HG03039 (cell line): ENCODE measurements around the gene FAM163A.

Experiments
- ATAC-seq: cut with Tn5 transposase; IDR thresholded peaks from one replicate; pipeline ENCODE4 v1.9.1; 2021; ENCODE audit warnings: mild to moderate bottlenecking, moderate library complexity; ENCODE audit not compliant: unreplicated experiment

Gene FAM163A

DNA sequence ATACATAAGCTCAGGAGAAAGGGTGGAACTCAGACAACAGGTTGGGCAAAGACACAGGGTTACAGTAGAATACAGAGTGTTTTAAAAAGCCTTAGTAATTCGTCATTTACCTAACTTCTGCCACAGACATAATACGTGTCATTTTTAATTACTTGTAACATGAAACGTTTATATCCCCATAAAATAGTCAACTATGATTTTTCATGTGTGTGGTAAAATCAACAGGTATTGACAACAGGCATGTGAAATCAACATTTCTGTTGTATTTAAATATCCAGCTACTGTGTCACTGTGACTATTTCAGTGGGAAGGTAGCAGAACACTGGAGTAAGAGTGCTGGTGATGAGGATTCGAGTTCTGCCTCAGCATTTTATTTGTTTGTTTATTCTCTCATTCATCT lies 5.7 kb downstream of the FAM163A start:
- ATAC-seq, result no peak

DNA sequence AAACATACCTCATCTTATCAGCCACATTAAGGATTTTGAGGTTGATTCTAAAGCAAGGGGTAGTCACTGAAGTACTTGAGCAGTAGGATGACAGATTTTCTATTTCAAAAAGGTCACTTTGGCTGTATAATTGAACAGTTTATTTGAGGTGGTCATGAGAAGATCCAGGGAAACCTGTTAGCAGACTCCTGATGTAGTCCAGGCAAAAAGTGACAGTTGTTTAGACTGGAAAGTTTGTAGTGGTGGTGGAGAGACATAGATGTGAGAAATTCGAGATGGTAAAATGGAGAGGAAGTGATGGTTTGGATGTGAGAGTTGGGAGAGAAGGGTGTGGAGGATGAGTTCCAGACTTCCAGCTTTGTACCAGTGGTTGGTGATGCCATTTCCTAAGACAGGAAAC lies 7.5 kb downstream of the FAM163A start:
- no peak for ATAC-seq

DNA sequence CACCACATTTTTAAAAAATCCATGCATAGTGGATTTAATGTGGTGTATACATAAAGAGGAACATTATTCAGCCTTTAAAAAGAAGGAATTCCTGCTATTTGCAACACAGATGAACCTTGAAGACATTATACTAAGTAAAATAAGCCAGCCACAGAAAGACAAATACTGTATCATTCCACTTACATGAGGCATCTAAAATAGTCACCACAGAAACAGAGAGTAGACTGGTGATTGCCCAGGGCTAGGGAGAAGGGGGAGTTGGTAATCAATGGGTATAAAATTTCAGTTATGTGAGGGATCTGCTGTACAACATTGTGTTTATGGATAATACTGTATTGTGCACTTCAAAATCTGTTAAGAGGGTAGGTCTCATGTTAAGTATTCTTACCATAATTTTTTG lies 10.0 kb downstream of the FAM163A start:
- no peak for ATAC-seq

DNA sequence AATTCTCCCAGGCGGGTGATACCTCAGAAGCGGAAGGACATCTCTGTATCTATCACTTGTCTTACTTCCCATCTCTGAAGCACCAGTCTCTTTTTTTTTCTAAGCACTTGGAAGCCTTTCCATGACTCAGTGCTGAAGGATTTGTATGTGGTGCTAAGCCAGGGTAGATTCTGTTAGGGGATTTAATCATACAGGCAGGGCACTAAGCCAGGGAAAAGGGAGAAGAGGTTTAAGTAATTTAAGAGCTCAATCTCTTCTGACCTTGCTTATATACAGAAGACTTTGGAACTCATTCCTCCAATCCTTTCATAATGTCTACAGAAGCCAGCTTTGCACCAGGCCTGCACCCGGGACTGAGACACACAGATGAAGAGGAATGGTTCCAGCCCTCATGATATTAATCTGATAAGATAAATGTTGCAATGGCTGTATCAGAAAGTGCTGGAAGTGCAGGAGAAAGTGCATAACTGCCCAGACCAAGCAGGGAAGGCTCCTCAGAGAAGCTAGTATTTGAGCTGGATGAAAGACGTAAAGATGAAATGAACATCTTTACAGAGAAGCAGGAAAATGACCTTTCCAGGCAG lies 11.0 kb downstream of the FAM163A start:
- ATAC-seq, result no peak

DNA sequence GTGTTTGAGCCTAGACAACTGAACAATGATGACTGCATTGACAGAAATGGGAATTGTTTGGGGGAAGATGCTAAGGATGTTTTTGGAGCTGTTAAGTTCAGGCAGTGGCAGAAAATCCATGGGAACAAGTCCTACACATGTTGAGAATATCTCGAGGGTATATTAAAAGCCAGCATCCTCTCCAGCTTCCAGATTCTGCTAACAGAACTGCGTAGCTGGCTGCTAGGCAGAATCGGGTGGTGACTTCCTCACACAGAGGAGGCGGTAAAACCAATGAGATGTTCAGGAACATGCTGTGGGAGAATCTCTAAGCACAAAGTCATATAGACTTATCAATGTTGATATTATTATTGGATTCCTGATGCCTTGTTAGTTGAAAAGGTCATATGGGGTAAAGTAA lies 14.8 kb downstream of the FAM163A start:
- ATAC-seq, result no peak

DNA sequence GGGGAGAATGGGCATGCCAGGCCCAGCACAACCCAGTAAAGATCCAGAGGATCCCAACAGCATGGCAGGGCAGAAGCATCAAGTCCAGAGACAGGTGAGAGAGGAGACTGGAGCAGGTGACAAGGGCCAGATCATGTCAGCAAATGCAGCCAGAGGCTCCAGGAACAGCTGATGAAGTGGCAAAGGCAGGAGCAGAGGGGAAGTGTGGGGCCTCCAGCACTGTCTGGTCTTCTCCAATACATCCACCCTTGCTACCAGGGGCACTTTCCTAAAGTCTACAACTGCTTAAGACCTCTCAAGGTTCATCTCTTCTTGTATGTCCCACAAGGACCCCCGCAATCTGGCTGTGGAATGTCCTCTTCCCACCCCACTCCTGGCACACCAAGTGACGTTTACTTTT lies 17.4 kb downstream of the FAM163A start:
- no peak for ATAC-seq

DNA sequence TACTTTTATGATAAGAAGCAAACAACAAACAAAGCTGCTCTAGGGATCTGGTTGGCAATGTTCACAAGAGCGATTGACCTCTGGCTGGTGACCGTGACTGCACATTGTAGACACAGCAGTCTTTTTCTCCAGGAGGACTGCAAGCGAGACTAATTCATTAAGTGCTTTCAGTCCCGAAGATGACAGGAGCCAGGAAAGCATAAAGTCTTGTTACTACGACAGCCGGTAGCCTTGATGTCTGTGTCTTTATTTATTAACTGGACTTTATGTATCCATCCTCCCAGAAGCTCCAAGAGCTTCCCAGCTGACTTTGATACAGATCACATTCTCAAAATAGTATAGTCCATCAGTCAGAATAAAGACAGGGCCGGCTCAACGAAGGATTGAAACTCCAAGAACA lies 18.2 kb downstream of the FAM163A start:
- ATAC-seq, result no peak

DNA sequence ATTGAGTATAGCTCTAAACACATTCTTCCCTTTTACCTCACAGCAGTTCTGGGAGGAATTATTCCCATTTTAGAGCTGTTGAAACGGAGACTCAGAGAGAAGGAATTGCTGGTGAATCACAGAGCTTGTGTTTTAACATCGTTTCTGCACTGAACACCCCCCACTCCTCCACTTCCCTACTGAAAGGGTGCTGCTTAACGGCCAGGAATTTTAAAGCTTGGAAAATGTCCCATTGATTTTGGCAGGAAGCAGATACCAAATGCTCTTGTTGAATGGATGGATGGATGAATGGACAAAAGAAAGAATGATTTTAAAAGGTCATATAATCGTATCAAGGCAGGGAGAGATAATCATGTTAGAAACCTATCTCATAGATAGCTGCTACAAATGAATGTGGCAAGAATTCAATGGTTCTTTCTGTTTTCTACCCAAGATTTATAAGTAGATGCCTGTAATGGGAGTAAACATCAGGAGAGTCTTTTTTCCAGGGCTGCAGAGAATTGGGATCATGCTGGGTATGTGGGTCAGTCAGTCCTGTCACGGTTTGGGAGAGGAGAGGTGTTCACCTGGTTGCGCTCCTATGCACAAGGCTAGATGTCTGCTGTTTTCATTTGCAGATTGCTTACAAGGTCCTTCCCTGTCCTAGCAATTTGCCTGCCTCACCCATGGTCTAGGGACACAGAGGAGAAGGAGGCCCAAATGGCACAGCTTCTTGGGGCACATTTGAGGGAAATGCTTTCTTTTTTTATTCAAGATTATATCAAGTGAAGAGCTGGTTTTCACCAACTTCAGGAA lies 19.0 kb downstream of the FAM163A start:
- no peak for ATAC-seq

DNA sequence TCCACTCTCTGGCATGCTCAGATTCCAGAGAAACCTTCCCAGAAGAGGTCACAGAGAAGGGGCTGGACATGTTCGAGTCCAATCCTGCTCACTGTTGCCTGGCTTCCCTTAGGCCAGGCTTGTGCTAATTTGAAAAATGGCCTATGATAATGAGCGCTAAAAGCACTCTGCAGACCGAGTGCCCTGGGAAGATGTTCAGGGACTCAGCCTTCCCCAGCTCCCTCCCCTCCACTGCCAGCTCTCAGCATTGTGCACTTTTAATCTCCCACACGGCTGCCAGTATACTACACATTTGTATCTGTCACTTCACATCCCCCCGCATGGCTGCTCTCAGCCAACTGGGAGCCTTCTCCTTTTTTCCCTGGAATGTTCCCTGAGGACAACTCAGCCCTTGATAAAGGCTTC lies 24.1 kb downstream of the FAM163A start:
- ATAC-seq, result no peak

DNA sequence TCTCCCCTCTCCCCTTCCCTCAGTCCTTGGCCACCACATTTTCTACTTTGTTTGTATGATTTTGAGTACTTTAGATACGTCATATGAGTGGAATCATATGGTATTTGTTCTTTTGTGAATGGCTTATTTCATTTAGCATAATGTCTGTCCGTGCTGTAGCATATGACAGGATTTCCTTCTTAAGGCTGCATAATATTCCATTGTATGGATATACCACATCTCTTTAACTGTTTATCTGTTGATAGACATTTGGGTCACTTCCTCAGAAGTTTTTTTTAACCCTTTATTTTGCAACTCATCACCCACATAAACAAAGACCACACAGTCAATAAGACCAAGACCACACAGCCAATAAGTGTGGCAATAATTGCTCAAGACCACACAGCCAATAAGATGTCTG lies 24.9 kb downstream of the FAM163A start:
- ATAC-seq, result no peak

DNA sequence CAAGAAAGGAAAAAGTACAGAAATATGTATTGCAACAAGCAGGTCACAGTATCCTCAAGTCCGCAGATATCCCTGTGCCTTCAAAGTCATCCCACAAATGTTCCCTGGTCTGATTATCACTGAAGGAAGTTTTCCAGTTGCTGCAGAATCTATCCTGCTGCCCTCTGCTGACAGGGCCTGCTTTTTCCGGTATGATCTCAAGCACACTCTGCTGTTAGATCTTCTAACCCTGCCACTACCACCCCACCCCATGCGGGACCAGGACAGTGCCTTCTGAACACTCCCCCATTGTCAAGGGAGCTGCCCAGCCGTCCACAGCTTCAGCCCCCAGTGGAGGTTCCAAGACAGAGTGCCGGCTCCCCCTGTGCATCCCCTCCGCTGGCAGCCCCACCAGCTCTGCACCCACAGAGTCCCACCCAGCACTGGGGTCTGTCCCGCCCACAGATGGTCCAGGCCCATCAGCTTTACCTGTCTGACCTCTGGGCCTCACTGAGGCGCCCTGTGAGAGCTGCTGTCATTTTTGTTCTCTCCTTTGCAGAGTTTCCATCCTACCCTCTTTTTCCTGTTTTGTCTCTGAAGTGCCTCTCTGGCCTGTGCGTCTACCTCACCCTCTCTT lies 27.9 kb downstream of the FAM163A start:
- ATAC-seq, result no peak

DNA sequence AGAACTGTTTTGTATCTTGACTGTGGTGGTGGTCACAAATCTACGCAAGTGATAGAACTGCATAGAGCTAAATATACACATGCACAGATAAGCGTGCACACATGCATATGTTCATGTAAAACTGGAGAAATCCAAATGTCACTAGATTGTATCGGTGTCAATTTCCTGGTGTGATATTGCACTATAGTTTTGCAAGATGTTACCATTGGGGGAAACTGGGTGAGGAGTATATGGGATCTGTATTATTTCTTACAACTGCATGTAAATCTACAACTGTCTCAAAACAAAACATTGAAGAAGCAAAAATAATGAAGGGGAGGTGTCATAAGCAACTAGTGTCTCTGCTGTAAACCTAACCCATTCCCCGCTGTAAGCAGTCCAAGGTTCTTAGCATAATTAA lies 30.2 kb downstream of the FAM163A start:
- no peak for ATAC-seq

DNA sequence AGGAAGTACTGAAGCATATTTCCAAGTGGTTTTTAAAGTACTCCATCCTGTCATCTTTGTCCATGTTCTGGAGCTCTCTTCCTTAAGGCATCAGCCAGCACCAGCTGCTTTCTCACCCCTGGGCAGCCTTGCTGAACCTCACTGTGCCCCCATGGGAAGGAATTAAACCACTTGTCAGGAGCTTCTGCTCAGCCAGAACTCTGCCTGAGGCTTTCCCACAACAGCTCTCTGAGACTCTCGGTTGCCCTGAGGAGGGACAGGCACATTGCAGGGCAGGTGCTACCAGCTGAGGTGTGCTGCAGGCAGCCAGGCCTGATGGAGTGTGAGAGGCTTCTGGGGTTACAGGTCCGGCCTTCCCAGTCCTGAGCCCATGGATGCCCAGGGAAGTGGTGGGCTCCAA lies 30.9 kb downstream of the FAM163A start:
- no peak for ATAC-seq

DNA sequence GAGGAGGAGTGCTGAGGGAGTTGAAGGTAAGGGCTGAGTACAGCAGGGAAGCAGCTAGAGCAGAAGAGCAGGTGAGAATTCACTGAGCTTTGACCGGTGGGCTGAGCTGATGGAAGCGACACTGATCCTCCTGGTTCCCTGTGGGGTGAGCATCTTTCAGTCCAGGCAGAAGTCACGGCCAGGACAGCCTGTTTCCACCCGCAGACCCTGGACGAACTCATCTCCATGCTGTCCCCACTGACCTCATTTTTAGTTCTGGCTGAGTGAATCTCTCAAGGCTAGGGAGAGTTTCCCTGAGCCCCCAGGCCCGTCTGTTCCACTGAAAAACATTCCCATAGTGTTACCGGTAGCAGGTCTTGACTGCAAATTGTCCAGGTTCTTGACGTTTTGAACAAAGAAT lies 31.5 kb downstream of the FAM163A start:
- ATAC-seq, result no peak

DNA sequence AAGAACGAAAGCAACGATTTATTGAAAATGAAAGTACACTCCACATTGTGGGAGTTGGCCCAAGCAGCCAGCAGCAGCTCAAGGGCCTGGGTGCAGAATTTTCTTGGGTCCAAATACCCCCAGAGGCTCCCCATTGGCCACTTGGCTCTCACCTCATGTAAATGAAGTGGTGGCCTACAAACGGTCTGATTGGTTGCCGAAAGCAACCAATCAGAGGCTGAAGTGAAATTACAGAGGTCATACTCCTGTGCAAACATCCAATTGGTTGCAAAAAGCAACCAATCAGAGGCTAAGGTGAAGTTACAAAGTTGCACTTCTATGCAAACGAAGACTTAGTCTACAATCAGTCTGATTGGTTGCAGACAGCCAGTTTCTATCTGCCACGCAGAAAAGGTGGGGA lies 31.9 kb downstream of the FAM163A start:
- ATAC-seq, result no peak

DNA sequence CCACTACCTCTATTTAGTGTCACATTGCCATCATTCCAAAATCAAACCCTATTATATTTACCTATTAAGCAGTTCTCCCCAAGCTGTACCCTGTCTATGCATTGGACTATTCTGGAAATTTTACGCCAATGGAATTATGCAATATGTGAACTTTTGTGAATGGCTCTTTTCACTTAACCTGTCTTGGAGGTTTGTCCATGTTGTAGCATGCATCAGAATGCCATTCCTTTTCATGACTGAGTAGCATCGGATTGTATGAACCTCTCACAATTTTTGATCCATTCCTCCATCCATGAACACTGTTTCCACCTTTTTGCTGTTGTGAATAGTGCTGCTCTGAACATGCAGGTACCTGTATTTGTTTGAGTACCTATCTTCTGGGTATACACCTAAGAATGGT lies 33.7 kb downstream of the FAM163A start:
- no peak for ATAC-seq

DNA sequence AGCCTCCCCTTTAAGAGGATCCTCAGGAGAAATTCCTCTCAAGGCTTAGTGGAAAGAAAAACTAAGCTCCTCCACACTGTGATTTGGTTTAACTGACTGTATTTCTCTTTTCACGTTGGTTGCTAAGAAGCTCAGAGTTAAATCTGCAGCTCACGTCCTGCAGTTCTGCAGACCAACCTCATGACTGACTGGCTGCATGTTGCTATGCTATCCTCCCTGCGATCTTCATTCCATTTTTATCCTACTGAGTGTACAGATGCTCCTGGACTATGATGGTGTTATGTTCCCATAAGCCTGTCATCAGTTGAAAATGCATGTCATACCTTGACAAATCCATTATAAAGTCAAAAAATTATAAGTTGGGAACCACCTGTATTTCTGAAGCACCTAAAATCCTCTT lies 34.6 kb downstream of the FAM163A start:
- no peak for ATAC-seq

DNA sequence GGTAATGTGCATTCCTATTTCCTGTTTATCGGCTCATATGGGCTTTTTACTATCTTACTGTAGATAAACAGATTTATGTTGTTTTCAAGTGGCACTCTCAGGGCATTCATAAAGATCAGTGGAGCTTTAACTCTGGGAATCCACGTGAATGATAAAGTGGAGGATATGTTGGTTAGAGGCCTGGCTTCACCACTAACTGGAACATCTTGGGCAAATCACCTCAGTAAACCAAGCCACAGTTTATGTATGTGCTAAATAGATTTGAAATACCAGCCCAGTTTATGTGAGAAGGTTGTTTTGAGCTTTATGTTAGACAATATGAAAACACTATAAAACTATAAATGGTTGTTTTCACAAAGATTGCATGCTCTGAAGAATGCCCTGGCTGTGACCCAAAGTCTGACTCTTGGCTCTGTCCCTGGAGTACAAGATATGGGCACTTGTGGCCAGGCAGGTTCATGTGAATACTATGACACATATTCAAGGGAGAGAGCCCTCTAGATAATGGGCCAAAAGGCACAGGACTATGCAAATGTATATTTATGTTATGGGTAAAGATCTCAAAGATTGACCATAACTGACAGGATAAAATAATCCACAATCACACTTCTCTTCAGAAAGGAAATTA lies 36.7 kb downstream of the FAM163A start:
- no peak for ATAC-seq

DNA sequence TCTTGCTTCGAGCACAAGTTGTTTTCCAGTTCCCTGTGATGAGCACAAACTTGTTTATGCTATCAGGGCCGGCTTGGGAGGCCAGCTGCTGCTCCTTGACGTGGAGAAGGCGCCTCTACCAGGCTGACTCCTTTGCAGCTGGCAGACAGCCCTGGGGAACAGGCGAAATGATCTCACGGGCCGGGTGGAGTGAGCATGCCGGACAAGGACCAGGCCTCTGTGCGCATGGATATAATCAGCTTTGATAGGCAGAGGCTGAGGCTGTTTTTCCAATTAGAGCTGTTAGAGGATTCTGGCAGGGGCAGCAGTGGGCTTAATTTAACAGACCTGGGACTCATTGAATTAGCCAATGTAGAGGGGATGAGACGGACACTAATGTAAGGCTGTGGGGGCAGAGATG lies 38.9 kb downstream of the FAM163A start:
- ATAC-seq, result no peak

DNA sequence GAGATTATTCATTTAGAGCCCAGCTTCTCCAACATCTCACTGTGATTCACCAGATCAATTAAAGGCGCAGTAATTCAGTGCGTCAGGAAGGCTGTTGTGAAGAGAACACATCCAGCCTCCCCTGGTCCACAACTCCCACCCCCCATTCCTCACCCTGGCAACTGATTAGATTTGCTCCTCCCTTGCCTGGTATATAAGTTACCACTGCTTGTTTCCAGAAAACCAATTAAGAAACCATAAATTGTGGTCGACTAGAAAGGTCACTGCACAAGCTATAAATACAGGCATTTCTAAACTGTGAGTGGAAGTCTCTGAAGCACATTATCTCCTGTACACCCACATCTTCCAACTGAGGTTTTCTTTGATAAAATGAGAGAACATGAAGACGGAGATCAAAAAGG lies 41.9 kb downstream of the FAM163A start:
- ATAC-seq, result no peak

DNA sequence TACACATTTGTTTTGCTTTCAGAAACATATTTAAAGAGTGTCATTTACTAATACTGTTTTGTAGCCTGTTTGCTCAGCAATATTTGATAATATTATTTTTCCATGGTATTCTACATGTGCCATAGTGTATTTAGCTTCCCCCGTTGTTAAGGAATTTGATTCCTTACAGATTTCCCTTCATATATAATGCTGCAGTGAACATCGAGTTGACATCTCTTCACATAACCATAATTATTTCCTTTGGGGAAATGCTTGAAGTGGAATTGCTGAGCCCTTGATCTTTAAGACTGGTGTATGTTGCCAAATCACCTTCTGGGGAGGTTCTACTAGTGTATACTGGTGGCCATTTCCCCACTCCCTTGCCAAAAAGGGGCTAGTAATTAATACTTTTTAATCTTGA lies 42.6 kb downstream of the FAM163A start:
- no peak for ATAC-seq
